AG09309 (cell line): ENCODE results near the gene CNTN4.

Source experiments
- DNase-seq: peaks from one replicate; pipeline ENCODE4 v3.0.0-alpha.2; 2010; ENCODE audit warnings: low read depth
- H3K4me3 ChIP-seq: 2 replicates; pipeline ENCODE4 v1.5.1; 2011; ENCODE audit warnings: mild to moderate bottlenecking, low read depth, low read length, moderate library complexity; ENCODE audit not compliant: control insufficient read depth
- CTCF ChIP-seq: IDR thresholded peaks from 2 replicates; pipeline ENCODE4 v1.5.1; 2011; ENCODE audit warnings: mild to moderate bottlenecking, low read depth, low read length, inconsistent platforms; ENCODE audit not compliant: insufficient read depth, control insufficient read depth; ENCODE audit errors: missing control alignments

The CNTN4 gene

GRCh38 chr3:2334921-2335320 lies 236.3 kb downstream of the CNTN4 start:
- DNase-seq, result no peak
- no peak overlapping the region for H3K4me3 ChIP-seq
- no peak for TF ChIP-seq CTCF

DNA sequence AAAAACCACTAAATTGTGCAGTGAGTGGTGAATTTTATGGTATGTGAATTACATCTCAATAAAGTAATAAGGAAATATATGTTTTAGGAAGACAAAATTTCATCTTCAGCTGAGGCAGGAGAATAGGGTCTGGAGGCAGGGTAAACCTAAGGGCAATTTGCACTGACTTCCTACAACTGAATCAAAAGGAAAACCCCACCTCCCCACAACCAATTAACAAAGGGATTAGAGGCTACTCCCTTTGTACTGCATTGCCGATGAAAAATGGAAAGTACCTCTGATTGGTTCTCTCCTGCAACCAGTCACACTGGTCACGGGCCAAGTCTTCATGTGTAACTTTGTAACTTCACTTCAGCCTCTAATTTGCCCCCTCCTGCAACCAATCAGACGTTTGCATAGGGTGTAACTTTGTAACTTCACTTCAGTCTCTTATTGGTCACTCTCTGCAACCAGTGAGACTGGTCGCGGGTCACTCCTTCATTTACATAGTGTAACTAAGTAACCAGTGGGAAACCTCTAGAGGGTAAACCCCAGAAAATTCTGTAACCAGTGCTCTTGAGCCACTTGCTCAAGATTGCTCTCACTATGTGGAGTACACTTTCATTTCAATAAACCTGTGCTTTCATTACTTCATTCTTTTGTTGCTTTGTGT lies 244.5 kb downstream of the CNTN4 start:
- no peak overlapping the region for H3K4me3 ChIP-seq
- DNase-seq, result no peak
- TF ChIP-seq CTCF, result no peak

DNA sequence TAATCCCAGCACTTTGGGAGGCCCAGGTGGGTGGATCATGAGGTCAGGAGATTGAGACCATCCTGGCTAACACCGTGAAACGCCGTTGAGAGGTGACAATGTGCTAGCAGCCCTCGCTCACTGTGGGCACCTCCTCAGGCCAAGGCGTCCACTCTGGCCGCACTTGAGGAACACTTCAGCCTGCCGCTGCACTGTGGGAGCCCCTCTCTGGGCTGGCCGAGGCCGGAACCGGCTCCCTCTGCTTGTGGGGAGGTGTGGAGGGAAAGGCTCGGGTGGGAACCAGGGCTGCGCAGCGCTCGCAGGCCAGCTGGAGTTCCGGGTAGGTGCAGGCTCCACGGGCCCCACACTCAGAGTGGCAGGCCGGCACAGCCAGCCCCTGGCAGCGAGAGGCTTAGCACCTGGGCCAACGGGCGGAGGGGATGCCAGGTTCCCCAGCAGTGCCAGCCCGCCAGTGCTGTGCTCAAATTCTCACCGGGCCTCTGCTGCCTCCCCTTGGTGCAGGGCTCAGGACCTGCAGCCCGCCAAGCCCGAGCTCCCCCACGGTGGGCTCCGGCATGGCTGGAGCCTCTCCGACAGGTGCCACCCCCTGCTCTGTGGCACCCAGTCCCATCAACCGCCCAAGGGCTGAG lies 253.6 kb downstream of the CNTN4 start:
- no peak for DNase-seq
- TF ChIP-seq CTCF, result no peak
- no peak overlapping the region for H3K4me3 ChIP-seq

DNA sequence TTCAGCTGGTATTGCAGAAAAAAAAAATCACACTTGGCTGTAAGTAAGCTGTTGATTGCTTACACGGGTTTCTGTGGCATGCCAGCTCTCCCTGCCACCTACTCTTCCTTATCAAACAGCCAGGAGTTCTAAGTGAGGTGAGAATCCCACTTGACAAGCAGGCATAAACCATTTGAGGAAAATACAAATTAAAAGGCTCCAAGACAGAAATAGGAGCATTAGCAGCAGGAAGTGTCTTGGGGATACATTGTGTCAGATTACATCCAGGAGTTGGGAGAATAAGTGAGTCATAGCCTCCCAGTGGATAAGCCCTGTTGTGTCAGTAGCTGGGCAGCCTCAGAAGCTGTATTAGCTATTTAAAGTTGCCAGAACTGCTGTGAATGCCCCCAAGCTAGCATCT lies 256.0 kb downstream of the CNTN4 start:
- H3K4me3 ChIP-seq, result no peak overlapping the region
- no peak for TF ChIP-seq CTCF
- DNase-seq, result no peak

DNA sequence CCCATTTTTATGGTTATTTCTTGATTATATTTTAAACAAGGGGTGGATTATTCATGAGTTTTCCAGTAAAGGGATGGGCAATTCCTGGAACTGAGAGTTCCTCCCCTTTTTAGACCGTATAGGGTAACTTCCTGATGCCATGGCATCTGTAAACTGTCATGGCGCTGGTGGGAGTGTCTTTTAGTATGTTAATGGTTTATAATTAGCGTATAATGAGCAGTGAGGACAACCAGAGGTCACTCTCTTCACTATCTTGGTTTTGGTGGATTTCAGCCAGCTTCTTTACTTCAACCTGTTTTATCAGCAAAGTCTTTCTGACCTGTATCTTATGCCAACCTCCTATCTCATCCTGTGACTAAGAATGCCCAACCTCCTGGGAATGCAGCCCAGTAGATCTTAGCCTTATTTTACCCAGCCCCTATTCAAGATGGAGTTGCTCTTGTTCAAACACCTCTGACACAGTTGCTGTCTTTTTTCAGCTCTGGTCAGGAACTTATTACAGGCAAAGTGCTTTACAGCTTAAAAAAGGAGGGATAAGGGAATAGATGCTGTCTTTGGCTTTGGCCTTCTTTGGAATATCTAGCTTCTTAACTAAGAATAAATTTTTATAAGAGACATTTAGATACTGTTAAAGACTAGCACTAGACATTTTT lies 257.8 kb downstream of the CNTN4 start:
- DNase-seq, result no peak
- no peak overlapping the region for H3K4me3 ChIP-seq
- no peak for TF ChIP-seq CTCF

DNA sequence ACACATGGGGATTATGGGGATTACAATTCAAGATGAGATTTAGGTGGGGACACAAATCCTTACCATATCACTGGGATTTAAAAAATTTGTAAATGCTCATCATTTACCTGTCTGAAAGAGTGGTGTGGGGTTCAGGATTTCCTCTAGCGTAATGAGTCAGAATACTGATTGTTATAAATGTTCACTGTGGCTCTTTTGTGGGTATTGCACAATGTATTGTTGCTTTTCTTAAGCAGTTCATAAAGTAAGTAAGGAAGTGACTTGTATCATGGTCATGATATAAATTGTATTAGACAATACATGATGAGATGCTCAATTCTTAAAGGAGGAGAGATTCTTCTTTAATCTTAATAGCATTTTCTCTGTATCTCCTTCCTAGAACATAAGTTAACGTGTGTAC lies 262.1 kb downstream of the CNTN4 start:
- no peak for TF ChIP-seq CTCF

DNA sequence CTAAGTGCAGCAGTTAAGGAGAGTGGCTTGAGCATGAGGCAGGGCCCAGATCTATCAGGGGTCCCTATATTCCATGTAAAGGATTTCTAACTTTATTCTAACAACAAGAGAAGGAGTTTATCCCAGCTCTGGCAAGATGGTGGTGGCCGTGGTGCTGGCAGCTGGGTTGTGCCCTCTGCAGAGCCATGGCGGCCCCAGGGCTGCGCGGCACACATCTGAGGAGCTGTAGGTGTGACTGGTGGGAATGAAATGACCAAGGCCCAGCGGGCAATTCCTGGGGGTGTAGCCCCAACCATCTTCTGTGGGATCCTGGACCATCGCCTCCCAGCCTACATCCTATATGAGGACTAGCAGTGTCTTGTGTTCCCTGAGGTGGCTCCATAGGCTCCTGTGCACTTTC lies 263.5 kb downstream of the CNTN4 start:
- DNase-seq, result no peak
- TF ChIP-seq CTCF, result no peak
- H3K4me3 ChIP-seq, result no peak overlapping the region

More for the DNA sequence above, 262.1 kb downstream of the CNTN4 start:
- no peak overlapping the region for H3K4me3 ChIP-seq
- DNase-seq, result no peak
